Measurements from ENCODE around the gene SLC25A22. TPM values are rescaled to one million over a fixed set of nuclear protein-coding genes. Genes with fewer than 3 reads are reported as not detected.

The SLC25A22 gene
- total RNA-seq, 1 experiment from 2014 or later = 24.6 TPM

DNA sequence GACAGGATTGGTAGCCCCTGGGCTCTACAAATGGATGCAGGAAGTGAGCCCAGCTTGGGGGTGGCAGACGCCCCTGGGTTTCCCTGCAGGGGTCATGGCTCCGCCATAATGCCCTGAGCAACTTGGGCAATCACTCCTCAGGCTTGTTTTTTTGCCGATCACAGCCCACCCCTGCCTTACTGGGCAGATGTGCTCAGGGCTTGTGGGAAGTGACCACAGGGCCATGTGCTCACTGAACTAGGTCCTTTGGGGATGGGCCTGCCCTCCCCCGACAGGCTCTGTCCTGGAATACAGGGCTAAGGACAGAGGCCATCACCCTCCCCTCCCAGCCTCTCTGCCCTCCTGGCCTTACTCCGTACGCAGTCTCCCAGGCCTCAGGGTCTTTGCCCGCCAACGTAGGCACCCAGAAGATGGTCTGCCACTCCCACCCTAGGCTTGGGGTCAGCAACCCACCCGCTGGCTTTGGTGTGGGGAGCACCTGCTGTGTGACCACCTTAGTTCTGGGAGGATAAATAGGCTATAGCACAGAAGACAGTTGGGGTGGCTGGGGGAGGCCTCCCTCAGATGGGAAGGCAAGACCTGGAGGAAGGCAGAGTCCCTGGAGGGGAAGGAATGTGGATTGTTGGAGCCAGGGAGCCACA lies 15.5 kb upstream of the SLC25A22 start:
- CTCF ChIA-PET = no interaction called here
- Histone ChIP-seq H3F3A (ENCODE audit: insufficient read depth, low read depth) (peaks cover 52% of the 10 kb centered on the region; the same call in 1 of the 2 replicates), H3K36me3 (ENCODE audit: low read depth) (peaks cover 13% of the 10 kb centered on the region), H3K79me2 (ENCODE audit: low read depth) (peaks cover 35% of the 10 kb centered on the region), H3K4me1 (replicated peaks; ENCODE audit: insufficient read depth) (peaks cover 15% of the 10 kb centered on the region), H3K9me3 (ENCODE audit: insufficient read depth, low read depth) (no peaks in the 10 kb centered on the region), H3K27ac (no peak overlapping the region), H4K20me1 (ENCODE audit: insufficient read depth) (peaks cover 12% of the 10 kb centered on the region), H3K27me3 (ENCODE audit: insufficient read depth, low read depth) (no peaks in the 10 kb centered on the region), H3K9me2 (ENCODE audit: insufficient read depth) (no peaks in the 10 kb centered on the region), H2AFZ (no peak overlapping the region), H3K4me3 (no peak overlapping the region), H3K4me2 (no peak overlapping the region)
- no TSS peak for BruUV-seq (replicated peaks)
- intact Hi-C loops (cut with micrococcal nuclease; ENCODE audit: unreplicated experiment) = no loop called here
- POLR2A ChIA-PET (ENCODE audit: unreplicated experiment) = interaction anchor here (0.6 kb wide), 1 partner anchor 18 kb away, joined by 7 read pairs; no protein-coding TSS in a partner anchor
- TF ChIP-seq, protein P1, sequence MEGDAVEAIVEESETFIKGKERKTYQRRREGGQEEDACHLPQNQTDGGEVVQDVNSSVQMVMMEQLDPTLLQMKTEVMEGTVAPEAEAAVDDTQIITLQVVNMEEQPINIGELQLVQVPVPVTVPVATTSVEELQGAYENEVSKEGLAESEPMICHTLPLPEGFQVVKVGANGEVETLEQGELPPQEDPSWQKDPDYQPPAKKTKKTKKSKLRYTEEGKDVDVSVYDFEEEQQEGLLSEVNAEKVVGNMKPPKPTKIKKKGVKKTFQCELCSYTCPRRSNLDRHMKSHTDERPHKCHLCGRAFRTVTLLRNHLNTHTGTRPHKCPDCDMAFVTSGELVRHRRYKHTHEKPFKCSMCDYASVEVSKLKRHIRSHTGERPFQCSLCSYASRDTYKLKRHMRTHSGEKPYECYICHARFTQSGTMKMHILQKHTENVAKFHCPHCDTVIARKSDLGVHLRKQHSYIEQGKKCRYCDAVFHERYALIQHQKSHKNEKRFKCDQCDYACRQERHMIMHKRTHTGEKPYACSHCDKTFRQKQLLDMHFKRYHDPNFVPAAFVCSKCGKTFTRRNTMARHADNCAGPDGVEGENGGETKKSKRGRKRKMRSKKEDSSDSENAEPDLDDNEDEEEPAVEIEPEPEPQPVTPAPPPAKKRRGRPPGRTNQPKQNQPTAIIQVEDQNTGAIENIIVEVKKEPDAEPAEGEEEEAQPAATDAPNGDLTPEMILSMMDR (conservative IDR thresholded peaks at IDR 0.05) = no peak
- no peak for TF ChIP-seq EZH2 (IDR thresholded peaks at IDR 0.05; ENCODE audit: low read depth)
- peak in 1 of 2 experiments; percentile 30 for DNase-seq

DNA sequence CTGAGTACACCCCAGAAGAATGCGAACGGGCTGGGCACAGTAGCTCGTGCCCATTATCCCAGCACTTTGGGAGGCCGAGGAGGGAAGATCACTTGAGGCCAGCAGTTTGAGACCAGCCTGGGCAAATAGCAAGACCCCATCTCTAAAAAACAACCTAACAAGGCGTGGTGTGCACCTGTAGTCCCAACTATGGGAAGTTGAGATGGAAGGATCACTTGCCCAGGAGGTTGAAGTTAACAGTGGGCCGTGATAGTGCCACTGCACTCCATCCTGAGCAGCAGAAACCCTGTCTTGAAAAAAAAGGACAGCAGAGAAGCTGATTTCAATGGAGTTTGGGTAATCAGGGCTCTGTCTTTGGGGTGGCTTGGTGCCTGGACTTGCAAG lies 15.0 kb upstream of the SLC25A22 start:
- H3K4me1 ChIP-seq (replicated peaks; ENCODE audit: insufficient read depth) = peaks cover 10% of the 10 kb centered on the region; the same call in 1 of the 2 replicates
- ChIA-PET POLR2A (ENCODE audit: unreplicated experiment) (interaction anchor here (0.6 kb wide), 1 partner anchor 18 kb away, joined by 7 read pairs; no protein-coding TSS in a partner anchor), CTCF (interaction anchor here (0.6 kb wide), 1 partner anchor 10 kb away, joined by 3 read pairs; no protein-coding TSS in a partner anchor)
- no peak overlapping the region for H2AFZ ChIP-seq
- H4K20me1 ChIP-seq (ENCODE audit: insufficient read depth) = peaks cover 12% of the 10 kb centered on the region
- peaks cover 48% of the 10 kb centered on the region; the same call in 1 of the 2 replicates for H3F3A ChIP-seq (ENCODE audit: insufficient read depth, low read depth)
- no peak overlapping the region for H3K4me3 ChIP-seq
- no peak for DNase-seq
- H3K36me3 ChIP-seq (ENCODE audit: low read depth) = peaks cover 13% of the 10 kb centered on the region
- no peaks in the 10 kb centered on the region for H3K9me3 ChIP-seq (ENCODE audit: insufficient read depth, low read depth)
- H3K79me2 ChIP-seq (ENCODE audit: low read depth) = peaks cover 40% of the 10 kb centered on the region
- BruUV-seq (replicated peaks) = no TSS peak
- no peak for TF ChIP-seq EZH2 (IDR thresholded peaks at IDR 0.05; ENCODE audit: low read depth)
- TF ChIP-seq, protein P1 (conservative IDR thresholded peaks at IDR 0.05) = no peak
- intact Hi-C loops (cut with micrococcal nuclease; ENCODE audit: unreplicated experiment) = no loop called here
- no peaks in the 10 kb centered on the region for H3K9me2 ChIP-seq (ENCODE audit: insufficient read depth)
- no peak overlapping the region for H3K27ac ChIP-seq
- H3K27me3 ChIP-seq (ENCODE audit: insufficient read depth, low read depth) = no peaks in the 10 kb centered on the region
- H3K4me2 ChIP-seq = no peak overlapping the region

DNA sequence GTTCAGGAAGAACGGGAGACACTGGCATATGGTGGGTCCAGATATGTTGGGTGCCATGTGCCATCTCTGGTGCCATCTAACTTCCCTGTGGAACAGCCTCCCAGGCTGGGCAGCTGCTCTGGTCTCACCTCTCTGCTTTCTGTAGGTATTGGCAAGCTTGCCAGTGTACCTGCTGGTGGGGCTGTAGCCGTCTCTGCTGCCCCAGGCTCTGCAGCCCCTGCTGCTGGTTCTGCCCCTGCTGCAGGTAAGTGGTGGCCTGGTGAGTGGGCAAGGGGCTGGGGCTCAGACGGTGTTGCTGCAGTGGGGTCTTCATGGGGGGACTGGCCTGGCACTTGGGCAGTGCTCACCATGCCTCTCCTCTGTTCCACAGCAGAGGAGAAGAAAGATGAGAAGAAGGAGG lies 14.3 kb upstream of the SLC25A22 start:
- H3K9me3 ChIP-seq (ENCODE audit: insufficient read depth, low read depth) = no peaks in the 10 kb centered on the region
- no peak overlapping the region for H3K4me3 ChIP-seq
- no peak overlapping the region for H2AFZ ChIP-seq
- intact Hi-C loops (cut with micrococcal nuclease; ENCODE audit: unreplicated experiment) = no loop called here
- H3K79me2 ChIP-seq (ENCODE audit: low read depth) = peaks cover 41% of the 10 kb centered on the region
- H4K20me1 ChIP-seq (ENCODE audit: insufficient read depth) = peaks cover 12% of the 10 kb centered on the region
- ChIA-PET POLR2A (ENCODE audit: unreplicated experiment) (interaction anchor here (0.7 kb wide), 1 partner anchor 22 kb away, joined by 5 read pairs; no protein-coding TSS in a partner anchor), CTCF (interaction anchor here (0.6 kb wide), 1 partner anchor 10 kb away, joined by 3 read pairs; no protein-coding TSS in a partner anchor)
- peaks cover 13% of the 10 kb centered on the region for H3K36me3 ChIP-seq (ENCODE audit: low read depth)
- TF ChIP-seq, protein P1 (conservative IDR thresholded peaks at IDR 0.05) = no peak
- TF ChIP-seq EZH2 (IDR thresholded peaks at IDR 0.05; ENCODE audit: low read depth) = no peak
- no peaks in the 10 kb centered on the region for H3K9me2 ChIP-seq (ENCODE audit: insufficient read depth)
- peaks cover 42% of the 10 kb centered on the region; the same call in 1 of the 2 replicates for H3F3A ChIP-seq (ENCODE audit: insufficient read depth, low read depth)
- no peak overlapping the region for H3K27ac ChIP-seq
- H3K4me2 ChIP-seq = no peak overlapping the region
- peaks cover 9% of the 10 kb centered on the region; the same call in 1 of the 2 replicates for H3K4me1 ChIP-seq (replicated peaks; ENCODE audit: insufficient read depth)
- BruUV-seq (replicated peaks) = no TSS peak
- no peak for DNase-seq
- no peaks in the 10 kb centered on the region for H3K27me3 ChIP-seq (ENCODE audit: insufficient read depth, low read depth)
